ENCODE data around the gene HPGDS. TPM values are rescaled to one million over a fixed set of nuclear protein-coding genes. Genes with fewer than 3 reads are reported as not detected.

Gene HPGDS
- total and polyA plus RNA-seq, 2 experiments from 2014 or later: not detected

DNA sequence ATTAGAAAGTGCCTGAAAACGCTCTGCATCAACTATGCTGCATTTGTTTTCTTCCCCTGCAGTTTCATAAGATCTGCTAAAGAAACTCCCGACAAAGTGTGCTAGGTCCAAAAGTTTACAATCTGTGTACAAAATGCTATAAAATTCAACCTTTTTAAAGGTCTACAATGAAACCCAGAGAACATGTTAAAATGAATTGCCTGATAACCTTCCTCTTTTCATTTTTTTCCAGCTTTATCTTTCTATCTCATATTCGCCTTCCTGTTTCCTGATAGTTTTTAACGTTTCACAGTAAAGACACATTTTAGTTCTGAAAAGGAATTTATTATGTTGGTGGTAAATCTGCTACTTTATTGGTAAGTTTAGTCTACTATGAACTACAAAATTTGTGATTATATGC lies 9.5 kb upstream of the HPGDS start:
- no peaks in the 10 kb centered on the region for H3K36me3 ChIP-seq (ENCODE audit: insufficient read depth)
- no peak for TF ChIP-seq ZNF331 (CRISPR knock-in tag; IDR thresholded peaks at IDR 0.05; ENCODE audit: low read depth)
- no peak for TF ChIP-seq POLR2AphosphoS5 (IDR thresholded peaks at IDR 0.05; ENCODE audit: low read depth)
- TF ChIP-seq CTCF (conservative IDR thresholded peaks at IDR 0.05; ENCODE audit: low read depth in 2 of 2): no peak
- TF ChIP-seq CREB1 (CRISPR knock-in tag; IDR thresholded peaks at IDR 0.05; ENCODE audit: low read depth): no peak
- TF ChIP-seq, protein P1, sequence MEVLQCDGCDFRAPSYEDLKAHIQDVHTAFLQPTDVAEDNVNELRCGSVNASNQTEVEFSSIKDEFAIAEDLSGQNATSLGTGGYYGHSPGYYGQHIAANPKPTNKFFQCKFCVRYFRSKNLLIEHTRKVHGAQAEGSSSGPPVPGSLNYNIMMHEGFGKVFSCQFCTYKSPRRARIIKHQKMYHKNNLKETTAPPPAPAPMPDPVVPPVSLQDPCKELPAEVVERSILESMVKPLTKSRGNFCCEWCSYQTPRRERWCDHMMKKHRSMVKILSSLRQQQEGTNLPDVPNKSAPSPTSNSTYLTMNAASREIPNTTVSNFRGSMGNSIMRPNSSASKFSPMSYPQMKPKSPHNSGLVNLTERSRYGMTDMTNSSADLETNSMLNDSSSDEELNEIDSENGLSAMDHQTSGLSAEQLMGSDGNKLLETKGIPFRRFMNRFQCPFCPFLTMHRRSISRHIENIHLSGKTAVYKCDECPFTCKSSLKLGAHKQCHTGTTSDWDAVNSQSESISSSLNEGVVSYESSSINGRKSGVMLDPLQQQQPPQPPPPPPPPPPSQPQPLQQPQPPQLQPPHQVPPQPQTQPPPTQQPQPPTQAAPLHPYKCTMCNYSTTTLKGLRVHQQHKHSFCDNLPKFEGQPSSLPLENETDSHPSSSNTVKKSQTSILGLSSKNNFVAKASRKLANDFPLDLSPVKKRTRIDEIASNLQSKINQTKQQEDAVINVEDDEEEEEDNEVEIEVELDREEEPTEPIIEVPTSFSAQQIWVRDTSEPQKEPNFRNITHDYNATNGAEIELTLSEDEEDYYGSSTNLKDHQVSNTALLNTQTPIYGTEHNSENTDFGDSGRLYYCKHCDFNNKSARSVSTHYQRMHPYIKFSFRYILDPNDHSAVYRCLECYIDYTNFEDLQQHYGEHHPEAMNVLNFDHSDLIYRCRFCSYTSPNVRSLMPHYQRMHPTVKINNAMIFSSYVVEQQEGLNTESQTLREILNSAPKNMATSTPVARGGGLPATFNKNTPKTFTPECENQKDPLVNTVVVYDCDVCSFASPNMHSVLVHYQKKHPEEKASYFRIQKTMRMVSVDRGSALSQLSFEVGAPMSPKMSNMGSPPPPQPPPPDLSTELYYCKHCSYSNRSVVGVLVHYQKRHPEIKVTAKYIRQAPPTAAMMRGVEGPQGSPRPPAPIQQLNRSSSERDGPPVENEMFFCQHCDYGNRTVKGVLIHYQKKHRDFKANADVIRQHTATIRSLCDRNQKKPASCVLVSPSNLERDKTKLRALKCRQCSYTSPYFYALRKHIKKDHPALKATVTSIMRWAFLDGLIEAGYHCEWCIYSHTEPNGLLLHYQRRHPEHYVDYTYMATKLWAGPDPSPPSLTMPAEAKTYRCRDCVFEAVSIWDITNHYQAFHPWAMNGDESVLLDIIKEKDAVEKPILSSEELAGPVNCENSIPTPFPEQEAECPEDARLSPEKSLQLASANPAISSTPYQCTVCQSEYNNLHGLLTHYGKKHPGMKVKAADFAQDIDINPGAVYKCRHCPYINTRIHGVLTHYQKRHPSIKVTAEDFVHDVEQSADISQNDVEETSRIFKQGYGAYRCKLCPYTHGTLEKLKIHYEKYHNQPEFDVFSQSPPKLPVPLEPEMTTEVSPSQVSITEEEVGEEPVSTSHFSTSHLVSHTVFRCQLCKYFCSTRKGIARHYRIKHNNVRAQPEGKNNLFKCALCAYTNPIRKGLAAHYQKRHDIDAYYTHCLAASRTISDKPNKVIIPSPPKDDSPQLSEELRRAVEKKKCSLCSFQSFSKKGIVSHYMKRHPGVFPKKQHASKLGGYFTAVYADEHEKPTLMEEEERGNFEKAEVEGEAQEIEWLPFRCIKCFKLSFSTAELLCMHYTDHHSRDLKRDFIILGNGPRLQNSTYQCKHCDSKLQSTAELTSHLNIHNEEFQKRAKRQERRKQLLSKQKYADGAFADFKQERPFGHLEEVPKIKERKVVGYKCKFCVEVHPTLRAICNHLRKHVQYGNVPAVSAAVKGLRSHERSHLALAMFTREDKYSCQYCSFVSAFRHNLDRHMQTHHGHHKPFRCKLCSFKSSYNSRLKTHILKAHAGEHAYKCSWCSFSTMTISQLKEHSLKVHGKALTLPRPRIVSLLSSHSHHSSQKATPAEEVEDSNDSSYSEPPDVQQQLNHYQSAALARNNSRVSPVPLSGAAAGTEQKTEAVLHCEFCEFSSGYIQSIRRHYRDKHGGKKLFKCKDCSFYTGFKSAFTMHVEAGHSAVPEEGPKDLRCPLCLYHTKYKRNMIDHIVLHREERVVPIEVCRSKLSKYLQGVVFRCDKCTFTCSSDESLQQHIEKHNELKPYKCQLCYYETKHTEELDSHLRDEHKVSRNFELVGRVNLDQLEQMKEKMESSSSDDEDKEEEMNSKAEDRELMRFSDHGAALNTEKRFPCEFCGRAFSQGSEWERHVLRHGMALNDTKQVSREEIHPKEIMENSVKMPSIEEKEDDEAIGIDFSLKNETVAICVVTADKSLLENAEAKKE (CRISPR knock-in tag; IDR thresholded peaks at IDR 0.05): no peak
- TF ChIP-seq, protein P2, sequence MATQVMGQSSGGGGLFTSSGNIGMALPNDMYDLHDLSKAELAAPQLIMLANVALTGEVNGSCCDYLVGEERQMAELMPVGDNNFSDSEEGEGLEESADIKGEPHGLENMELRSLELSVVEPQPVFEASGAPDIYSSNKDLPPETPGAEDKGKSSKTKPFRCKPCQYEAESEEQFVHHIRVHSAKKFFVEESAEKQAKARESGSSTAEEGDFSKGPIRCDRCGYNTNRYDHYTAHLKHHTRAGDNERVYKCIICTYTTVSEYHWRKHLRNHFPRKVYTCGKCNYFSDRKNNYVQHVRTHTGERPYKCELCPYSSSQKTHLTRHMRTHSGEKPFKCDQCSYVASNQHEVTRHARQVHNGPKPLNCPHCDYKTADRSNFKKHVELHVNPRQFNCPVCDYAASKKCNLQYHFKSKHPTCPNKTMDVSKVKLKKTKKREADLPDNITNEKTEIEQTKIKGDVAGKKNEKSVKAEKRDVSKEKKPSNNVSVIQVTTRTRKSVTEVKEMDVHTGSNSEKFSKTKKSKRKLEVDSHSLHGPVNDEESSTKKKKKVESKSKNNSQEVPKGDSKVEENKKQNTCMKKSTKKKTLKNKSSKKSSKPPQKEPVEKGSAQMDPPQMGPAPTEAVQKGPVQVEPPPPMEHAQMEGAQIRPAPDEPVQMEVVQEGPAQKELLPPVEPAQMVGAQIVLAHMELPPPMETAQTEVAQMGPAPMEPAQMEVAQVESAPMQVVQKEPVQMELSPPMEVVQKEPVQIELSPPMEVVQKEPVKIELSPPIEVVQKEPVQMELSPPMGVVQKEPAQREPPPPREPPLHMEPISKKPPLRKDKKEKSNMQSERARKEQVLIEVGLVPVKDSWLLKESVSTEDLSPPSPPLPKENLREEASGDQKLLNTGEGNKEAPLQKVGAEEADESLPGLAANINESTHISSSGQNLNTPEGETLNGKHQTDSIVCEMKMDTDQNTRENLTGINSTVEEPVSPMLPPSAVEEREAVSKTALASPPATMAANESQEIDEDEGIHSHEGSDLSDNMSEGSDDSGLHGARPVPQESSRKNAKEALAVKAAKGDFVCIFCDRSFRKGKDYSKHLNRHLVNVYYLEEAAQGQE (IDR thresholded peaks at IDR 0.05; ENCODE audit: unreplicated experiment): no peak
- no peak for TF ChIP-seq EZH2 (IDR thresholded peaks at IDR 0.05; ENCODE audit: low read depth, unreplicated experiment)
- no peak for TF ChIP-seq STAT1 (IDR thresholded peaks at IDR 0.05; ENCODE audit: unreplicated experiment)
- TF ChIP-seq ETS1 (IDR thresholded peaks at IDR 0.05): no peak
- TF ChIP-seq JUNB (IDR thresholded peaks at IDR 0.05; ENCODE audit: unreplicated experiment): no peak
- no peak for TF ChIP-seq NANOG (IDR thresholded peaks at IDR 0.05; ENCODE audit: borderline replicate concordance)
- DNase-seq (ENCODE audit: low spot score) (no peak), ATAC-seq (no peak)
- H3K27ac ChIP-seq (ENCODE audit: low read depth): no peak overlapping the region
- no peak overlapping the region for H3K4me3 Mint-ChIP-seq
- H3K27me3 ChIP-seq (ENCODE audit: insufficient read depth): no peaks in the 10 kb centered on the region
- H3K4me1 Mint-ChIP-seq: peaks cover 4% of the 10 kb centered on the region
- H4K20me1 ChIP-seq (replicated peaks; ENCODE audit: insufficient read depth): no peaks in the 10 kb centered on the region
- no peak overlapping the region for H3K4me3 ChIP-seq
- no peaks in the 10 kb centered on the region for H3K36me3 Mint-ChIP-seq (ENCODE audit: low read depth)
- no peaks in the 10 kb centered on the region for H3K9me3 Mint-ChIP-seq
- no peaks in the 10 kb centered on the region for H3F3A ChIP-seq (replicated peaks; ENCODE audit: low read depth)
- no peak overlapping the region for H2AFZ ChIP-seq
- H3K27me3 Mint-ChIP-seq (ENCODE audit: insufficient read depth, low read depth, poor library complexity): no peaks in the 10 kb centered on the region
- H3K9me2 ChIP-seq (ENCODE audit: insufficient read depth): no peaks in the 10 kb centered on the region
- no peak overlapping the region for H3K27ac Mint-ChIP-seq
- H3K4me2 ChIP-seq: no peak overlapping the region
- H3K79me2 ChIP-seq (replicated peaks; ENCODE audit: insufficient read depth): no peaks in the 10 kb centered on the region
- H3K4me1 ChIP-seq (ENCODE audit: insufficient read depth): no peaks in the 10 kb centered on the region

Measured in GM23338 (cell line).